ENCODE data around the gene COL20A1. TPM values are rescaled to one million over a fixed set of nuclear protein-coding genes. Genes with fewer than 3 reads are reported as not detected.

The COL20A1 gene
- total and polyA plus RNA-seq, 9 donors = 0.10 to 0.54 (median 0.25) TPM; not detected in 5

- no peak overlapping the region for H3K27ac ChIP-seq
- H3K9me3 ChIP-seq = peaks cover 0 to 11% of the 10 kb centered on the region in 2 donors
- H3K4me1 ChIP-seq (ENCODE audit: insufficient read depth) = no peaks in the 10 kb centered on the region
- no peaks in the 10 kb centered on the region for H3K27me3 ChIP-seq
- no peak overlapping the region for H3K4me3 ChIP-seq
- intact Hi-C loops (cut with DNase I) = loop anchor here in 2 of 4 donors (5.0 kb wide), 1 partner anchor 75 kb away; no protein-coding TSS in a partner anchor
- no peak for TF ChIP-seq EP300 (IDR thresholded peaks at IDR 0.05)
- no peak for TF ChIP-seq POLR2A (IDR thresholded peaks at IDR 0.05)
- no peak for TF ChIP-seq CTCF (IDR thresholded peaks at IDR 0.05)
- H3K36me3 ChIP-seq = no peaks in the 10 kb centered on the region
- no peak for DNase-seq
- WGBS, 3 donors = 61 to 70% (median 67%) methylated on average over 14 to 17 of the region's 17 CpGs
These were observed 89.7 kb downstream of the COL20A1 start for GRCh38 chr20:63382551-63383300.

GRCh38 chr20:63383556-63383955 lies 90.6 kb downstream of the COL20A1 start:
- no peak for DNase-seq
- no peak overlapping the region for H3K4me3 ChIP-seq
- H3K27me3 ChIP-seq = no peaks in the 10 kb centered on the region
- peaks cover 0 to 11% of the 10 kb centered on the region in 2 donors for H3K9me3 ChIP-seq
- no peaks in the 10 kb centered on the region for H3K36me3 ChIP-seq
- H3K4me1 ChIP-seq (ENCODE audit: insufficient read depth) = no peaks in the 10 kb centered on the region
- WGBS, 3 donors = 59 to 68% (median 61%) methylated on average over 11 of the region's 11 CpGs
- intact Hi-C loops (cut with DNase I) = loop anchor here in 2 of 4 donors (5.0 kb wide), 1 partner anchor 76 kb away; no protein-coding TSS in a partner anchor
- no peak overlapping the region for H3K27ac ChIP-seq
- no peak for TF ChIP-seq CTCF (IDR thresholded peaks at IDR 0.05)
- TF ChIP-seq EP300 (IDR thresholded peaks at IDR 0.05) = no peak
- no peak for TF ChIP-seq POLR2A (IDR thresholded peaks at IDR 0.05)

DNA sequence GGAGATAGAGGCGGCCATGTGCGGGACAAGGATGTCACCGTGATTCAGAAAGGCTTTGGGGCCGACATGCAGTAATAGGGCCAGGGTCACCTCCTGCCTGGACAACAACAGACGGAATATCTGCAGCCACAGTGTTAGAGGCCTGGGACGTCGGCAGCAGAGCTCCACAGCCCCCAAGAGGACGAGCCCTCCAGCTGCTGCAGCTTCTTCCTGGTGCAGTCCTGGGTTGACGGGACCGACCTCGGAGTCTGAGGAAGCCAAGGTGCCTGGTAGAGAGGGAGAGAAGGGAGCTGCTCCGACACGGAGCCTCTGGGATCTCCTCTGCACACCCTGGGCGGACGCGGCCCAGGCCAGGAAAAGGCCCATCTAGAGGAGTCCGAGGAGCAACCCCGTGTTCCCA lies 91.3 kb downstream of the COL20A1 start:
- H3K9me3 ChIP-seq = peaks cover 0 to 11% of the 10 kb centered on the region in 2 donors
- 73 to 77% (median 74%) methylated on average over 18 of the region's 18 CpGs for WGBS, 3 donors
- no peaks in the 10 kb centered on the region for H3K27me3 ChIP-seq
- no peak for DNase-seq
- intact Hi-C loops (cut with DNase I) = loop anchor here in 2 of 4 donors (5.0 kb wide), 1 partner anchor 77 kb away; no protein-coding TSS in a partner anchor
- H3K4me1 ChIP-seq (ENCODE audit: insufficient read depth) = no peaks in the 10 kb centered on the region
- H3K4me3 ChIP-seq = no peak overlapping the region
- TF ChIP-seq EP300 (IDR thresholded peaks at IDR 0.05) (no peak), CTCF (IDR thresholded peaks at IDR 0.05) (no peak), POLR2A (IDR thresholded peaks at IDR 0.05) (no peak)
- no peaks in the 10 kb centered on the region for H3K36me3 ChIP-seq
- no peak overlapping the region for H3K27ac ChIP-seq

Small RNAs within 50 kb of the gene (microRNA-seq; reads per million reads assigned to microRNA genes)
- 0 to 0.32 (median 0) reads per million in 3 donors for gene MIR4326

Small RNAs within 50 kb of the gene (small RNA-seq; reads per million reads assigned to genes)
- gene MIR4326 (0.15 reads per million), gene RNU6-994P (not detected)

Other genes with a start within 250 kb of the COL20A1 start
- gene YTHDF1, start 77.1 kb upstream of the COL20A1 start, total RNA-seq = 10 to 100 TPM; 17.6 to 39.4 (median 35.0) TPM
- gene YTHDF1, start 77.1 kb upstream of the COL20A1 start, polyA plus RNA-seq = 10 to 100 TPM; 17.0 to 30.5 TPM
- 1 to 10 TPM in 1 of 7 donors, under 1 TPM in 1, not detected in 5; 0.60 to 1.1 TPM for gene BIRC7, start 57.3 kb upstream of the COL20A1 start, total RNA-seq
- not detected for gene BIRC7, start 57.3 kb upstream of the COL20A1 start, polyA plus RNA-seq
- gene NKAIN4, start 38.7 kb upstream of the COL20A1 start, total RNA-seq = under 1 TPM in 2 of 7 donors, not detected in 5; 0.18 to 0.24 TPM
- not detected for gene NKAIN4, start 38.7 kb upstream of the COL20A1 start, polyA plus RNA-seq
- 10 to 100 TPM; 40.2 to 80.2 (median 74.8) TPM for gene ARFGAP1, start 20.4 kb upstream of the COL20A1 start, total RNA-seq
- 10 to 100 TPM; 18.9 to 59.5 TPM for gene ARFGAP1, start 20.4 kb upstream of the COL20A1 start, polyA plus RNA-seq
- gene CHRNA4, start 68.2 kb downstream of the COL20A1 start, total RNA-seq = 1 to 10 TPM in 3 of 7 donors, under 1 TPM in 3, not detected in 1; 0.15 to 2.9 (median 0.77) TPM
- gene CHRNA4, start 68.2 kb downstream of the COL20A1 start, polyA plus RNA-seq = under 1 TPM in 1 of 2 donors, not detected in 1; 0.06 TPM
- gene KCNQ2, start 179.5 kb downstream of the COL20A1 start, total RNA-seq = not detected
- gene KCNQ2, start 179.5 kb downstream of the COL20A1 start, polyA plus RNA-seq = not detected
- gene EEF1A2, start 205.9 kb downstream of the COL20A1 start, total RNA-seq = under 1 TPM; 0.36 to 0.94 (median 0.69) TPM
- gene EEF1A2, start 205.9 kb downstream of the COL20A1 start, polyA plus RNA-seq = 1 to 10 TPM in 1 of 2 donors, under 1 TPM in 1; 0.25 to 1.3 TPM
- gene PPDPF, start 227.6 kb downstream of the COL20A1 start, total RNA-seq = 100 to 1,000 TPM in 6 of 7 donors, 10 to 100 TPM in 1; 53.8 to 315 (median 201) TPM
- gene PPDPF, start 227.6 kb downstream of the COL20A1 start, polyA plus RNA-seq = 100 to 1,000 TPM in 1 of 2 donors, 1 to 10 TPM in 1; 4.9 to 232 TPM
- under 1 TPM in 5 of 7 donors, not detected in 2; 0.08 to 0.46 (median 0.15) TPM for gene PTK6, start 244.2 kb downstream of the COL20A1 start, total RNA-seq
- under 1 TPM; 0.07 to 0.08 TPM for gene PTK6, start 244.2 kb downstream of the COL20A1 start, polyA plus RNA-seq